HG03039 (cell line): Measurements from ENCODE around the gene TJP1.
"Not testable (repeated sequence)": the region's sequence is repeated elsewhere in the genome, so short reads cannot be mapped to it uniquely, and the experiment has no call there.

Experiments
- ATAC-seq: cut with Tn5 transposase; IDR thresholded peaks from one replicate; pipeline ENCODE4 v1.9.1; 2021; ENCODE audit warnings: mild to moderate bottlenecking, moderate library complexity; ENCODE audit not compliant: unreplicated experiment

TJP1 gene

DNA sequence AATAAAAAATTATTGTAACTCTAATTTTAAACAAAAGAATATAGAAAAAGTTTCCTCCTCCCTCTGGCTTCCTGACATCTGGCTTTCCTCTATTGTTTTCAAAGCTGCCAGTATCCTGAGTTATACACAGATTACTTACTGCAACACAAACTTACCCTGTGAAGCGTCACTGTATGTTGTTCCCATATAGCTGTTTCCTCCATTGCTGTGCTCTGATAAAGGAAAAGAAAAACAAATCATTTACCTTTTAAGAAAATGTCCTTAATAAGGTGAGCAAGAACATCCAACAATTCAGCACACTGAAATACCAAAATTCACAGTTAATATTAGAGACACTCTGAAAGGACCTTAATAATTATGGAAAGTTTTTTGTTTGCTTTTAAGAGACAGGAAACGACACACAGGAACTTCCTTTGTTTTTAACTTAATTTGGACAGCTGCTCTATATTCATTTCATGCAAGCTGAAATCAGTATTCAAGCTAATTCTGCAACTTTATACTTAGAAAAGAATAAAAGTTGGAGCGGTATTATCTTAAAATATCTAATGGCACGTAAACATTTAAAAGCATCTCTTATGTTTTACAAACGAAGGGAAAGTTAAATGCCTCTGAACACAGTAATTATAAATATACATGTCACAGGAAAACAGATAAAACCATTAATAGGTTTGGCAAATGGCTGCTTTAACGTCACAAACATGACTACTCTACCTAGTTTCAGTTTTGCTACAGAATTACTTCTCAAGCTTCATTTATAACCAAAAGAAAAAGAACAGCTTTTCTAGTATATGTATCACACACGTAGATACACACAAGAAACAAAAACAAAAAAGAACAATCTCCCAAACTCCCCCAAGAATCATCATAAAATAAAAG lies 21.5 kb downstream of the TJP1 start:
- ATAC-seq = no peak

DNA sequence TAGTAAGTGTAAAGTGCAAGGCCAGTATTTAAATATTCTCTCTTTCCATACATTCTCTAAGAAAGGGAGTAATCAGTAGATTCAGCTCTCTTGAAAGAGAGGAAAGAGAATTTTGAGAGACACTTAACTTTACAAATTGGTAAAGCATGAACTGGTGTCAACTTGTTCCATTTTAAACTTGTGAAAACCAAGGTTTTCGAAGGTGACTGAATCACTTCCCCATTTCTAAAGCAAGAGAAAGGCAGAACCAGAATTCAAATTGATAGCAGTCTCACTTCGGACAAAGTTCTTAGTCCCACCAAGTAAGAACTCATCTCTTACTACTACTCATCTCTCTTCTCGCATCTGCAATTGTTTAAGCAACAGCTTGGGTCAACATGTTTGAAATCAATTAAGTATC lies 22.4 kb downstream of the TJP1 start:
- ATAC-seq = no peak

DNA sequence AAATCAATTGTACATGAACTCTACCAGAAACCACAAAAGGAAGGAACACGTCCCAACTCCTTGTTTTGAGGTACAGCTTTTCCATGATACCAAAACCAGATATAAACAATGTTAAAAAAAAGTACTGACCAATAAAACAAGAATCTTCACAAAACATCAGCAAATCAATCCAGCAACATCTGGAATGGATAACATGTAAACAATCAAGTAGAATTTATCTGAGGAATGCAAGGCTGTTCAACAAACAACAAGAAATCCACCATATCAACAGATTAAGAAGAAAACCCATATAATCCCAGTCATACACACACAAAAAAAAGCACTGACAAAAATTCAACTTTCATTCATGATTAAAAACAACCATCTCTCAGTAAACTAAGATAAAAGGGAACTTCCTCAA lies 26.7 kb downstream of the TJP1 start:
- no peak for ATAC-seq

DNA sequence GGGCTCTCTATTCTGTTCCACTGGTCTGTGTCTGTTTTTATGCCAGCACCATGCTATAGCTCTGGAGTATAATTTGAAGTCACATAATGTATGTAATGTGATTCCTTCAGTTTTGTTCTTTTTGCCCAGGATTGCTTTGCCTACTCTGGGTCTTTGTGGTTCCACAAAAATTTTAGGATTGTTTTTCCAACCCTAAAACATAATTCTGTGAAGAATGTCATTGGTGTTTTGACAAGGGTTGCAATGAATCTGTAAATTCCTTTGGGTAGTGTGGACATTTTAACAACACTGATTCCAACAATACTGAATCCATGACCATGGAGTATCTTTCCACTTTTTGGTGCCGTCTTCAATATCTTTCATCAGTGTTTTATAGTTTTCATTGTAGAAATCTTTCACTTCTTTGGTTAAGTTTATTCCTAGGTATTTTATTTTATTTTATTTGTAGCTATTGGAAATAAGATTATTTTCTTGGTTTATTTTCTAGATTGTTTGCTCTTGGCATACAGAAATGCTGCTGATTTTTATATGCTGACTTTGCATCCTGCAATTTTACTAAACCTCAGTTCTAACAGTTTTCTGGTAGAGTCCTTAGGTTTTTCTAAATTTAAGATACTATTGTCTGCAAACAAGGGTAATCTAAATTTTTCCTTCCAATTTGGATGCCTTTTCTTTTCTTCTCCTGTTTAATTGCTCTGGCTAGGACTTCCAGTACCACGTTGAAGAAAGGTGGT lies 29.7 kb downstream of the TJP1 start:
- no peak for ATAC-seq

DNA sequence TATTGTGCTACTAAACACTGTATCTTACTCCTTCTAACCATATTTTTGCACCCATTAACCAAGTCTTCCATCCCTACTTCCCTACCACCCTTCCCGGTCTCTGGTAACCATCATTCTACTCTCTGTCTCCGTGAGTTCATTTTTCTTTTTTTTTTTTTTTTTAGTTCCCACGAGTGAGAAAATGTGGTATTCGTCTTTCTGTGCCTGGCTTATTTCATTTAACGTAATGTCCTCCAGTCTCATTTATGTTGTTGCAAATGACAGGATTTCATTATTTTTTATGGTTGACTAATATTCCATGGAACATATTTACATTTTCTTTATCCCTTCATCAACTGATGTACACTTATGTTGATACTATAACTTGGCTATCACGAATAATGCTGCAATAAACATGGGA lies 31.7 kb downstream of the TJP1 start:
- no peak for ATAC-seq

DNA sequence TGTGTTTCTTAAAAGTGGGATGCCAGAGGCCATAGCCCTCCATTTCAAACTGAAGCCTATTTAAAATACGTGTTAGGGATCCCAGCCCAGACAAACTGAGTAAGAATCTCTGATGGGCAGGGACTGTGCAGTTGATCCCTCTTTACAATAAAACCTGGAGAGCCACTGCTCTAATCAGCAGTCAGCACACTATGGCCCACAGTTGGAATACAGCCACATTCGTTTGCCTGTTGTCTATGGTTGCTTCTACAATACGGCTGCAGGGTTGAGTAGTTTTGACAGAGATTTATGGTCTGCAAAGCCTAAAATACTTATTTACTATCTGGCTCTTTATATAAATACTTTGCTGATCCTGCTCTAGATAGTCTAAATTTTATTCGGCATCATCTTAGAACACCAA lies 32.4 kb downstream of the TJP1 start:
- no peak for ATAC-seq

DNA sequence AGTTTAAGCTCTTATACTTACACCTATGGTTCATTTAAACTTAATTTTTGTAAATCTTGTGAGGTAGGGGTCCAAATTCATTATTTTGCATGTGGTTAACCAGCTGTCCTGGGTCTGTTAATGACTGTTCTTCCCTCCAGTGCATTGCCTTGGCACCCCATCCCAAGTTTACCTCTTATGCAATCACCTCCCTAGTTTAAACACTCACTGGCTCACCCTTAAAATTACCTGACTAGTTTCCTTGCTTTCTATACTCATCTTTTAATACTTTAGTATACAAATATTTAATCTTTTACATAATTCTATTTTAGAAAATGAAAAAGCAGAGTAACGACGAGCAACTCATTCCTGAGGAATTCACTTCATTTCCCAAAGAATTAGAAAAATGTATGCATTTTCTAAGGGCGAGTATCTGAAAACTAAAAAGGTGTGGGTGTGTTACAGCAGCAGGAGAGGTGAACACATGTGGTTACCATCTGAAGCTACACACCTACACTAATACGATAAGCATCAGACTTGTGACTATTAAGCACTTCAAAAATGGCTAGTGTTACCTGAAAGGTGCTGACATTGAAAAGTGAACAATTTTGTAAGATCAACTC lies 33.7 kb downstream of the TJP1 start:
- no peak for ATAC-seq

DNA sequence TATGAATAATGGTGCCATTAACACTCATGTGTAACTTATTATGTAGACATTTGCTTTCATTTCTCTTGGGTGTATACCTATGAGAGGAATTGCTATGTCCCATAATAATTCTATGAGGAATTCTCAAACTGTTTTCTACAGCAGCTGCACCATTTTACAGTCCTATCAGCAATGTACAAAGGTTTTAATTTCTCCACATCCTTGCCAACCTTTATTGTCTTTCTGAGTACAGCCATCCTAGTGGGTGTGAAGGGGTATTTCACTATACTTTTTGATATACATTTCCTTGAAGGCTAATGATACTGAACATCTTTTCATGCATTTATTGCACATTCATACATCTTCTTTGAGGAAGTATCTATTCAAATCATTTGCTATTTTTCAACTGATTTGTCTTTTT lies 34.5 kb downstream of the TJP1 start:
- no peak for ATAC-seq

DNA sequence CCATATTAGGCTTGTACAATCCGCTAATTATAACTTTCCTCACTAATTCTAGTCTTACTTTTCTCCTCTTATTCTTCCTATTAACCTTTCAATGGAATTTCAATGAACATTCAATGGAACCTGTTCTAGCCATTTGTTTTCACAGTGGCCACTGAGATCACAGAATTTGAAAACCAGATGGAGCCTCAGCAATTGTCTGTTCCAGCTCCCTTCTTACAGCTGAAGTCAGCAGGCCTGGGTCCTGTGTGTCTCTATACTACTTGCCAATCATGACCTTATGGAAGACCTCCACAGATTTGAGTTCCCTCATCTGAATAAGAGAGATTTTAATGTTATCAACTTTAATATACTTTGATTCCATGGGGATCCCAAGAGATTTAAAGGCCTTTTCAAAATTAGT lies 36.6 kb downstream of the TJP1 start:
- no peak for ATAC-seq

DNA sequence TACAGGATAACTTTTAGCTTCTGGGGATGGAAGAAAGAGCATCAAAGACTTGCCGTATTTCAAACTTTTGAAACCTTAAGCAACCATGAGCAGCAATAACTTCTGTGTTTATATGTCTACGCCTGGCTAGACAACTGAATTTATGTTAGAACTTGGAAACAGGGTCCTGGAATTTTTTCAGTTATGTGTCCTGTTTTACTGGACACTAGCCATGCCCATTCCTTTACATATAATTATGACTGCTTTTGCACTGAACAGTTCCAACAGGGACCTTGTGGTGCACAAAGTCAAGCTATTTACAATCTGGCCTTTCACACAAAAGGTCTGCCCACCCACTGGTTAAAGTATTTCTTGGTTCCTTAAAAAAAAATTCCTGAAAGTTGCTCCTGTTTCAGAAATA lies 37.1 kb downstream of the TJP1 start:
- ATAC-seq = no peak

DNA sequence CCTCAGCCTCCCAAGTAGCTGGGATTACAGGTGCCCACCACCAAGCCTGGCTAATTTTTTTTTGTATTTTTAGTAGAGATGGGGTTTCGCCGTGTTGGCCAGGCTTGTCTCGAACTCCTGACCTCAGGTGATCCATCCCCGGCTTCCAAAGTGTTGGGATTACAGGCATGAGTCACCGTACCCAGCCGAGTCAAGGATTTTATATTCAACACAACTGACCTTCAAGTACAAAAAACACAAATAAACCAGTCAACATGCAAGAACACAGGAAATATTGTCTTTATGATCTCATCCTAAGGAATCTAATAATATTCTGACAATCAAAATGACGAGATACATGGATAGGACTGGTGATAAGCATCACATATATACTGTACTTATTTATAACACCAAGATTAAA lies 37.9 kb downstream of the TJP1 start:
- ATAC-seq = no peak

DNA sequence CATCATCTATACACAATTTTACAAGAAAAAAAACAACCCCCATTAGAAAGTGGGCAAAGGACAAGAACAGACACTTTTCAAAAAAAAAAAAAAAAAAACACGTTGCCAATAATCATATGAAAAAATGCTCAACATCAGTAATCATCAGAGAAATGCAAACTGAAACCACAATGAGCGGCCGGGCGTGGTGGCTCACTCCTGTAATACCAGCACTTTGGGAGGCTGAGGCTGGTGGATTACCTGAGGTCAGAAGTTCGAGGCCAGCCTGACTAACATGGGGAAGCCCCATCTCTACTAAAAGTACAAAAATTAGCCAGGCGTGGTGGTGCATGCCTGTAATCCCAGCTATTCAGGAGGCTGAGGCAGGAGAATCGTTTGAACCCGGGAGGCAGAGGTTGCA lies 39.5 kb downstream of the TJP1 start:
- ATAC-seq = not testable (repeated sequence)

DNA sequence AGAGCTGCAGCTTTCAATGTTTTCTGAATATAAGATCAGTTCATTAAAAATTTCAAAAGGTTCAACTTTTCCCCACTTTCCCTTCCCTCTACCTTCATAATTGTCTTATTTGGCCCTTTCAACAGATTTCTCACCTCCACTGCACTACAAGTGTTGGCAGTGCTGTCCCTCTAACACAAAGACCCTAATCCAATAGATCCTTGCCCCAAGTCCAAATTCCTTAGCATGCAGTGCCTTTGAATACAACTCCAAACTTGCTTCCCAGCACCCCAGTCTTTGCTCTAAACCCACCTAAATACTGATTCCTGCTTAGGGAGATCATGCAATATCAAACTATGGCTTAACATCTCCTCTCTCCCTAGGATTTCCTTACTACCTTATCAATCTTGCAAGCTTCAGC lies 43.9 kb downstream of the TJP1 start:
- ATAC-seq = no peak

DNA sequence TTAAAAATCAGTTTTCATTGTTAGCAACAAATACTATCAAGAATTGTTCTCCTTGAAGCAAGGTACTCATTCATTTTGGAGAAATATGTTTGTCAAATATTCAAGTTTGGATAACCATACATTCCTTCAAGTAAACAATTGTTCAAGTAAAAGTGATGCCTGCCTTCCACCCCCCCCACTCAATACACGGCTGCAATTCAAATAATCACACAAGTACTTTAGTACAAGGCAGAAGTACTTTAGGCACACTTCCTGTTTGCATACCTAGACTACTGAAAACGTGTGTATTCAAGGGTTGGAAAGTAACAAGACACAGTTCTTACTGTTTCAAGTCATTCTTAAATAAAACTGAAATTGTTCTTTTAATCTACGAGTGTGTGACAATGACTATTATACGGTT lies 45.4 kb downstream of the TJP1 start:
- ATAC-seq = no peak

DNA sequence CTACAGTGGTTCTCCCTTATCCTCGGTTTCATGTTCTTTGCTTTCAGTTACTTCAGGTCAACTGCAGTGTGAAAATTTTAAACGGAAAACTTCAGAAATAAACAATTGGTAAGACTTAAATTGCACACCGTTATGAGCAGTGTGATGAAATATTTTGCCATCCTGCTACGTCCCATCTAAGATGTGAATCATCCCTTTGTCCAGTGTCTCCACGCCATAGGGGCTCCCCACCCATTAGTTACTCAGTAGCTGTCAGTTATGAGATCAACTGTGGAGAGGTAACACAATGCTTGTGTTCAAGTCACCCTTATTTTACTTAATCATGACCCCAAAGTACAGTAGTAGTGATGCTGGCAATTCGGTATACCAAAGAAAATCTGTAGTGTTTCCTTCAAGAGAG lies 47.4 kb downstream of the TJP1 start:
- ATAC-seq = no peak

DNA sequence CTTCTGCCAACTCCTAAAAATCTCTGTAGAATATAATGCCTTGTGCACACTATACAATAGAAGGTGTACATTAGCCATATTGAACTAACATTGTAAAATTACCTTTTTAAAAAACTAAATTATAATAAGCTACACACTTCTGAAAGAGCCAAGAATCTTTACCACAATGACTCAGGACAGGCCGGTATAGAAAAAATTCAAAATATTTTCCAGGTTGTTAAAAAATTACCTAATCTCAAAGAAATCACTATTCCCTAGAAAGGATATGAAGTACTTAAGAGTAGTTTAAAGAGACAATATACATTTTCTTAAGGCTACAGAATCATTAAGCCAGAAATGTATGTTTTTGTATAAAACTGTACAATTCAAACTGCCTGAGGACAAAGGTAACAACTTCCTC lies 48.5 kb downstream of the TJP1 start:
- ATAC-seq = no peak

DNA sequence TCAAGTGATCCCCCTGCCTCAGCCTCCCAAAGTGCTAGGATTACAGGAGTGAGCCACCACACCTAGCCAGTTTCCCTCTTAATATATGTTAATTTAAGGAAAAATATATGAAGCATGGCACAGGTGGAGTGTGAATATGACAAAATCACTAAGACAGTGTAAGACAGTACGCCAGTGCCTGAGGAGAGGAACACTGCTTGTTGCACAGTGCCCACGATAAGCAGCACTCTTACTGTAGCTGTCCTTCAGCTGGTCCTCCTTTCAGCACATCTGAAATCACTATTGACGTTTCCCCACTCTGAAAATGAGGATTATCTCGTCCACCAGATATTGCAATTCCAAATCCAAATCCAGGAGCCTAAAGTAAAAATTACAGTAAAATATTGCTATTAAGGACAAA lies 49.3 kb downstream of the TJP1 start:
- ATAC-seq = no peak

DNA sequence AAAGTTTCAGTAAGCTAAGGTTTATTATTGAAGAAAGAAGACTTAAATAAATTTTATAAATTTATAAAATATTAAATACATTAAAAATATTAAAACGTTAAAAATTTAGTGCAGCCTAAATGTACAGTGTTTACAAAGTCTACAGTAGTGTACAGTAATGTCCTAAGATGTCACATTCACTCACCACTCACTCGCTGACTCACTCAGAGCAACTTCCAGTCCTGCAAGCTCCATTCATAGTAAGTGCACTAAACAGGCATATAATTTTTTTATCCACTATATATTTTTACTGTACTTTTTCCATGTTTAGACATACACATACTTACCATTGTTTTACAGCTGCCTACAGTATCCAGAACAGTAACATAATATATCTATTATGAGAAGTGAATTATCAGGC lies 51.5 kb downstream of the TJP1 start:
- ATAC-seq = no peak

DNA sequence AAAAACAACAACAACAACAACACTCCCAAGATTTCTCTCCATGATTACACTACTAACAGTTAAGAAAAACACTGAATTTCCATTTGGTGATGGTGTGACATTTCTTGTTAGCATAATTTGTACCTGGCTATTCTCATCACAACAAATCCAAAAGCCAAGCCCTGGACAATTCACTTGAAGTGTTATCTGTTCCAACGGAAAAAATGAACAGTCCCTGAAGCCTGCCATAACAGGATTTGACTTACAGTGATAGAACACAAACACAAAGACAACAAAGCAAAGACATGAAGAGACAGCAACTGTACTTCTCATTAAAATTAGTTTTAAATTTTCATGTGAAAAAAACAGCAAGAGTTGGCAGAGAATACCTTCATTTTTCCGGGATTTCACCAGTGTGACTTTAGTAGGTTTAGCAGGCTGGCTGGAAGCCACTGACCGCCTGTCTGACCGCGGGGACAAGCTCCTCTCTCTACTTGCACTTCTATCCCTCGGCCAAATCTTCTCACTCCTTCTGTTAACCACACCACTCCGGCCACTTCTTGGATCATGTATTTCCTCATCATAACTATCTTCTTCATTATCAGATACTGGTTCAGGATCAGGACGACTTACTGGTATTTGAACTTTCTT lies 56.3 kb downstream of the TJP1 start:
- no peak for ATAC-seq

DNA sequence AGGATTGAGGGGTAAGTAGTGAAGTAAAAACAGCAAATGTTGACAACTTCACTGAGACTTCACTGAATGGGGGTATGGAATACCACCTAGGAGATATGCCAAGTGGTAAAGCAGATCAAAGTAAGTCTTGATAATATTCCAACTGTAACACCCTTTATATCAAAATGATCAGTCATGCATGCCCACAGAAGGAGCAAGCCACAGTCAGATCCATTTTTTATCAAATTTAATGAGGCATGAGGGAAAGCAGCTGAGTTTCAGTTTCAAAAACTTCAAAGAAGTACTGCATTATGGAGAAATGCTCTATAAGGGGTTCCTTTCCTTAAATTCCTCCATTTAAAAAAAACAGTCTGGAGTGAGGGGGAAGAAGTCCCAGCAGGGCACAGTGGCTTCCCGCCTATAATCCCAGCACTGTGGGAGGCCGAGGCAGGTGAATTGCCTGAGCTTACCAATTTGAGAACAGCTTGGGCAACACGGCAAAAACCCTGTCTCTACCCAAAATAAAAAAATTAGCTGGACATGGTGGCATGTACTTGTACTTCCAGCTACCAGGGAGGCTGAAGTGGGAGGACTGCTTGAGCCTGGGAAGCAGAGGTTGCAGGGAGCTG lies 56.9 kb downstream of the TJP1 start:
- no peak for ATAC-seq

DNA sequence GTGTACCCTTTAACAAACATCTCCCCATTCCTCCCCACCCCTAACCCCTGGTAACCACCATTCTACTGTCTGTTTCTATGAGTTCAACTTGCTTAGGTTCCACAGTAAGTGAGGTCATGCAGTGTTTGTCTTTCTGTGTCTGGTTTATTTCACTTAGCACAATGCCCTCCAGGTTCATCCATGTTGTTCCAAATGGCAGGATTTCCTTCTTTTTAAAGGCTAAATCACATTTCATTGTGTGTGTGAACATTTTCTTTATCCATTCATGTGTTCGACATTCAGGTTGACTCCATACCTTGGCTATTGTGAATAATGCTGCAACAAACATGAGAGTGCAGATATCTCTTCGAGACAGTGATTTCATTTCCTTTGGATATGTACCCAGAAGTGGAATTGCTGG lies 62.7 kb downstream of the TJP1 start:
- ATAC-seq = no peak
